Measurements from ENCODE around the gene ISOC1.

ISOC1 gene

GRCh38 chr5:129124608-129125007 is 30.1 kb downstream of the ISOC1 start:
- no peak overlapping the region for H3K4me3 ChIP-seq (ENCODE audit: low read depth, low read length)
- TF ChIP-seq, protein P1, sequence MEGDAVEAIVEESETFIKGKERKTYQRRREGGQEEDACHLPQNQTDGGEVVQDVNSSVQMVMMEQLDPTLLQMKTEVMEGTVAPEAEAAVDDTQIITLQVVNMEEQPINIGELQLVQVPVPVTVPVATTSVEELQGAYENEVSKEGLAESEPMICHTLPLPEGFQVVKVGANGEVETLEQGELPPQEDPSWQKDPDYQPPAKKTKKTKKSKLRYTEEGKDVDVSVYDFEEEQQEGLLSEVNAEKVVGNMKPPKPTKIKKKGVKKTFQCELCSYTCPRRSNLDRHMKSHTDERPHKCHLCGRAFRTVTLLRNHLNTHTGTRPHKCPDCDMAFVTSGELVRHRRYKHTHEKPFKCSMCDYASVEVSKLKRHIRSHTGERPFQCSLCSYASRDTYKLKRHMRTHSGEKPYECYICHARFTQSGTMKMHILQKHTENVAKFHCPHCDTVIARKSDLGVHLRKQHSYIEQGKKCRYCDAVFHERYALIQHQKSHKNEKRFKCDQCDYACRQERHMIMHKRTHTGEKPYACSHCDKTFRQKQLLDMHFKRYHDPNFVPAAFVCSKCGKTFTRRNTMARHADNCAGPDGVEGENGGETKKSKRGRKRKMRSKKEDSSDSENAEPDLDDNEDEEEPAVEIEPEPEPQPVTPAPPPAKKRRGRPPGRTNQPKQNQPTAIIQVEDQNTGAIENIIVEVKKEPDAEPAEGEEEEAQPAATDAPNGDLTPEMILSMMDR (IDR thresholded peaks at IDR 0.05; ENCODE audit: low read depth, low read length): no peak

DNA sequence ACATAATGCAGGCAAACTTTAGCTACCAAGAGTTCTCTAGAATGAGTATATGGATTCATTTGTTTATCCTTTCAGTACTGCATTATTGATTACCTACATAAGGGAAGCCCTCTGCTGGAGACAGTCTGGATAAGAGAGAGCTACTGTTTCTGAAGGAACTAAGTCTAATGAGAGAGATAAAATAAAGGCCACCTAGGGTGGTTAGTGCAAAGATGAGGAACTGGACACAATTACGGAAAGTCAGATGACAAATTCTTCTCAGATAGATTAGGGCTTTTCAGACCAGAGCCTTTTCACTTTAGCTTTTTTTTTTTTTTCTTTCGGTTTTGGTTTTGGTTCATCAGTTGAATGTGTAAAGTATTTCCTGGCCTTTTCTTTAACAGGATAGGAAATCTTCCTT is 31.3 kb downstream of the ISOC1 start:
- TF ChIP-seq, protein P1 (IDR thresholded peaks at IDR 0.05; ENCODE audit: low read depth, low read length): no peak
- H3K4me3 ChIP-seq (ENCODE audit: low read depth, low read length): no peak overlapping the region

- TF ChIP-seq, protein P1 (IDR thresholded peaks at IDR 0.05; ENCODE audit: low read depth, low read length): no peak
- no peak overlapping the region for H3K4me3 ChIP-seq (ENCODE audit: low read depth, low read length)
Observed at GRCh38 chr5:129133553-129133952, 39.0 kb downstream of the ISOC1 start.

GRCh38 chr5:129135633-129136032 is 41.1 kb downstream of the ISOC1 start:
- no peak overlapping the region for H3K4me3 ChIP-seq (ENCODE audit: low read depth, low read length)

DNA sequence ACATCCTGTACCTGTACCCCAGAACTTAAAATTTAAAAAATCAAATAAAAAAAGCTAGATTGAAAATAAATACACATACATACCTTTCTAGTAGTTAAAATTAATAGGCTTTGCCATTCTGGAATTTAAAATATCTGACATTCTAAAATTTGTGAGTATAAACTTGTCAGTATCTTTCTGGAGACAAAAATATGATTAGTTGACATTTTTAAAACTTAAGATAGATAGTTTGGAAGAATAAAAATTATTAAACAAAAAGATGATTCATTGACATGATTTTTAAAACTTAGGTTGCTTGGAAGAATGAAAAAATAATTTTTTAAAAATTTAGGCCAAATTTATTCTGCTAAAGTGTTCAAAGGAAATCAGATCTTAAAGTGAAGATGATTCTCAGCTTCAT is 43.1 kb downstream of the ISOC1 start:
- TF ChIP-seq, protein P1 (IDR thresholded peaks at IDR 0.05; ENCODE audit: low read depth, low read length): no peak
- no peak overlapping the region for H3K4me3 ChIP-seq (ENCODE audit: low read depth, low read length)

More at GRCh38 chr5:129135633-129136032, 41.1 kb downstream of the ISOC1 start:
- TF ChIP-seq, protein P1 (IDR thresholded peaks at IDR 0.05; ENCODE audit: low read depth, low read length): no peak

DNA sequence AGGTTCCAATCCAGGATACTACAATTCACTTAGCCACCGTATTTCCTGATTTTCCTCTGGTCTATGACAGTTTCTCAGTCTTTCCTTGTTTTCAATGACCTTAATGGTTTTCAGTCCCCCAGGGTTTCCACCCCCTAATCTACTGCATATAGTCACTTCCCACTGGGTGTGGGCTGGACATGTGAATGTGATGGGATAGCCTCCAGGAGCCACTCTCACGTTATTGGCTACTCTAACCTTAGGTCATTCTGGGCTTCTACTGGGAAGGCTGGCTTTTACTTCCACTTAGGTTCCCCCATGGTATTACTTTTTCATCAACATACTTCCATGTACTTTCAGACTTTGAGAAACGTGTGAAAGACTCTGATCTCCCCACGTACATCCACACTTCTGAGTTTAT is 46.5 kb downstream of the ISOC1 start:
- TF ChIP-seq, protein P1 (IDR thresholded peaks at IDR 0.05; ENCODE audit: low read depth, low read length): no peak
- H3K4me3 ChIP-seq (ENCODE audit: low read depth, low read length): no peak overlapping the region

- H3K4me3 ChIP-seq (ENCODE audit: low read depth, low read length): no peak overlapping the region
- TF ChIP-seq, protein P1 (IDR thresholded peaks at IDR 0.05; ENCODE audit: low read depth, low read length): no peak
Observed at GRCh38 chr5:129141696-129142095, 47.1 kb downstream of the ISOC1 start.

All from WI38 (cell line).